ENCODE measurements around the gene KCNJ3.

DNA sequence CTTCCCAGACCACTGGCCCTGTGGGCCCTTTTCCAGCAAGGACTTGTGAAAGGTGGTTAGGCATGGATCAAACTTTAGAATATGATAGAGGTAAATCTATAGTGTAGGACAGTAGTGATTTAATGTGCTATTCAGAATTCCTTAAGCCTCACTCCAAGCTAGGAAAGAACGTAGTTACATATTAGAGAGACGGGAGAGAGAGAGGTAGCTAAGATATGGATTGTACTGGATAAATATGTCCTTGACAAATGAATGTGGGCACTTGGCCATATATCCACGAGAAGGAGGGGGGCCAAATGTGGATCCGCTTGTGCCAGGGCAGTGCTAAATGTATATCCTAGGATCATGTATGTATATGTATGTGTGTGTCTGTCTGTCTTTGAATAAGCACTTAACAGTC is 6.5 kb downstream of the KCNJ3 start:
- no peak for TF ChIP-seq CTCF (conservative IDR thresholded peaks at IDR 0.05; ENCODE audit: low read length)
- no peak for TF ChIP-seq EZH2phosphoT487 (IDR thresholded peaks at IDR 0.05; ENCODE audit: borderline replicate concordance, low read depth, low read length)
